Measurements from ENCODE around the gene TSEN2.
"Not testable (repeated sequence)": the region's sequence is repeated elsewhere in the genome, so short reads cannot be mapped to it uniquely, and the experiment has no call there.

Gene TSEN2

GRCh38 chr3:12452361-12453330, 31.6 kb upstream of the TSEN2 start:
- no peak for DNase-seq

- DNase-seq: no peak
These were observed 30.0 kb upstream of the TSEN2 start for GRCh38 chr3:12454076-12454815.

GRCh38 chr3:12454816-12455121, 29.5 kb upstream of the TSEN2 start:
- DNase-seq: no peak

- no peak for DNase-seq
These were observed 28.5 kb upstream of the TSEN2 start for GRCh38 chr3:12455740-12456139.

GRCh38 chr3:12456441-12456840, 27.8 kb upstream of the TSEN2 start:
- no peak for DNase-seq

- not testable (repeated sequence) for DNase-seq
These were observed 26.9 kb upstream of the TSEN2 start for GRCh38 chr3:12457380-12457779.

GRCh38 chr3:12458901-12459300, 25.4 kb upstream of the TSEN2 start:
- no peak for DNase-seq

- no peak for DNase-seq
These were observed 24.2 kb upstream of the TSEN2 start for GRCh38 chr3:12460127-12460526.

GRCh38 chr3:12461097-12461649, 23.1 kb upstream of the TSEN2 start:
- no peak for DNase-seq

GRCh38 chr3:12462159-12462947, 21.9 kb upstream of the TSEN2 start:
- DNase-seq: peak; percentile 62

- DNase-seq: no peak
These were observed 20.6 kb upstream of the TSEN2 start for GRCh38 chr3:12463686-12464085.

- DNase-seq: no peak
These were observed 20.1 kb upstream of the TSEN2 start for GRCh38 chr3:12464181-12464580.

GRCh38 chr3:12465151-12465835, 19.0 kb upstream of the TSEN2 start:
- DNase-seq: no peak

- no peak for DNase-seq
These were observed 18.4 kb upstream of the TSEN2 start for GRCh38 chr3:12465836-12466225.

GRCh38 chr3:12467746-12468145, 16.5 kb upstream of the TSEN2 start:
- no peak for DNase-seq

GRCh38 chr3:12468276-12468675, 16.0 kb upstream of the TSEN2 start:
- DNase-seq: no peak

GRCh38 chr3:12468757-12469156, 15.5 kb upstream of the TSEN2 start:
- no peak for DNase-seq

GRCh38 chr3:12469222-12469621, 15.1 kb upstream of the TSEN2 start:
- DNase-seq: not testable (repeated sequence)

- DNase-seq: no peak
These were observed 14.2 kb upstream of the TSEN2 start for GRCh38 chr3:12470111-12470510.

GRCh38 chr3:12470680-12471079, 13.6 kb upstream of the TSEN2 start:
- DNase-seq: no peak

GRCh38 chr3:12471241-12471640, 13.0 kb upstream of the TSEN2 start:
- DNase-seq: peak; percentile 36

GRCh38 chr3:12472000-12472610, 12.2 kb upstream of the TSEN2 start:
- DNase-seq: no peak

Data from CD4-positive, alpha-beta T cell treated with Interleukin-6 for 4 hours (primary cell).